ENCODE results near the gene EIF2S3. TPM values are rescaled to one million over a fixed set of nuclear protein-coding genes. Genes with fewer than 3 reads are reported as not detected.

EIF2S3 gene
- total RNA-seq, 1 experiment from 2014 or later: 176 TPM

Other genes with a start within 250 kb of the EIF2S3 start
- gene APOO, start 147.0 kb upstream of the EIF2S3 start, total RNA-seq (2014; rRNA removed; shearing (Covaris generic)): 29.4 and 49.9 TPM in 2 replicates
- not detected in 2 replicates for gene CXorf58, start 146.9 kb upstream of the EIF2S3 start, total RNA-seq (2014; rRNA removed; shearing (Covaris generic))
- gene KLHL15, start 27.8 kb upstream of the EIF2S3 start, total RNA-seq (2014; rRNA removed; shearing (Covaris generic)): 8.2 and 9.4 TPM in 2 replicates
- 12.3 and 17.4 TPM in 2 replicates for gene ZFX, start 94.8 kb downstream of the EIF2S3 start, total RNA-seq (2014; rRNA removed; shearing (Covaris generic))

All from Daoy (cell line).